ENCODE measurements around the gene TPD52L1.

GRCh38 chr6:125169522-125169921, 15.9 kb downstream of the TPD52L1 start:
- TF ChIP-seq CTCF (IDR thresholded peaks at IDR 0.05; ENCODE audit: low read depth, low read length, poor library complexity, severe bottlenecking) (no peak), EZH2phosphoT487 (IDR thresholded peaks at IDR 0.05; ENCODE audit: borderline replicate concordance, low read length) (no peak)
